Adrenal gland (tissue), 5 donors: Measurements from ENCODE around the gene NPC1L1.

Experiments
- CTCF ChIP-seq, 6 experiments: fragments of 450-650 bp in 4 of 6; fragments of 200-600 bp in 2 of 6; sonication (generic) in 1 of 6; IDR thresholded peaks; 1 replicate in 5 of 6; 2 replicates in 1 of 6; pipeline versions ENCODE4 v1.5.1 to v1.8.0; 2016 to 2021; ENCODE audit warnings: antibody characterized with exemption in 6 of 6, mild to moderate bottlenecking in 2 of 6, moderate library complexity in 1 of 6
- POLR2A ChIP-seq, 2 donors: fragments of 450-650 bp; IDR thresholded peaks; one replicate each; pipeline ENCODE4 v1.6.1; 2017; ENCODE audit warnings: antibody characterized with exemption in 2 of 2, mild to moderate bottlenecking in 2 of 2, moderate library complexity in 1 of 2
- donor health status: DM: no; HTN: no; CAD: no.

GRCh38 chr7:44535348-44536064 lies 5.6 kb downstream of the NPC1L1 start:
- TF ChIP-seq POLR2A (IDR thresholded peaks at IDR 0.05) (no peak), CTCF (IDR thresholded peaks at IDR 0.05) (no peak)
